Subcutaneous abdominal adipose tissue (tissue), 5 donors: ENCODE measurements around the gene PDXK.
A peak's percentile ranks its signal among the peaks of the same experiment; 100 is the strongest.

Experiments used
- H3K27ac ChIP-seq: one replicate; pipeline ENCODE4 v1.7.0; 2013; ENCODE audit warnings: low read depth, mild to moderate bottlenecking, inconsistent platforms, low read length, moderate library complexity
- H3K27me3 ChIP-seq, 5 donors: one replicate each; pipeline ENCODE4 v1.7.0; 2013; ENCODE audit warnings: low read length in 5 of 5, inconsistent platforms in 1 of 5; ENCODE audit not compliant: control insufficient read depth in 5 of 5, insufficient read depth in 4 of 5
- H3K36me3 ChIP-seq, 5 donors: one replicate each; pipeline ENCODE4 v1.7.0; 2013; ENCODE audit warnings: low read length in 5 of 5; ENCODE audit not compliant: control insufficient read depth in 5 of 5, insufficient read depth in 5 of 5
- H3K4me1 ChIP-seq, 5 donors: one replicate each; pipeline ENCODE4 v1.7.0; 2013; ENCODE audit warnings: low read length in 5 of 5, mild to moderate bottlenecking in 3 of 5, moderate library complexity in 1 of 5; ENCODE audit not compliant: control insufficient read depth in 5 of 5, insufficient read depth in 5 of 5
- H3K4me3 ChIP-seq, 5 donors: one replicate each; pipeline ENCODE4 v1.7.0; 2013; ENCODE audit warnings: low read length in 5 of 5, low read depth in 1 of 5
- H3K9ac ChIP-seq, 5 donors: one replicate each; pipeline ENCODE4 v1.7.0; 2013; ENCODE audit warnings: low read length in 5 of 5, mild to moderate bottlenecking in 4 of 5, moderate library complexity in 3 of 5
- H3K9me3 ChIP-seq, 5 donors: one replicate each; pipeline ENCODE4 v1.7.0; 2013; ENCODE audit warnings: low read length in 5 of 5; ENCODE audit not compliant: control insufficient read depth in 5 of 5
- donor health status: healthy.
- donor health status: healthy.
- donor health status: healthy.
- donor health status: healthy.
- donor health status: healthy.

The PDXK gene

DNA sequence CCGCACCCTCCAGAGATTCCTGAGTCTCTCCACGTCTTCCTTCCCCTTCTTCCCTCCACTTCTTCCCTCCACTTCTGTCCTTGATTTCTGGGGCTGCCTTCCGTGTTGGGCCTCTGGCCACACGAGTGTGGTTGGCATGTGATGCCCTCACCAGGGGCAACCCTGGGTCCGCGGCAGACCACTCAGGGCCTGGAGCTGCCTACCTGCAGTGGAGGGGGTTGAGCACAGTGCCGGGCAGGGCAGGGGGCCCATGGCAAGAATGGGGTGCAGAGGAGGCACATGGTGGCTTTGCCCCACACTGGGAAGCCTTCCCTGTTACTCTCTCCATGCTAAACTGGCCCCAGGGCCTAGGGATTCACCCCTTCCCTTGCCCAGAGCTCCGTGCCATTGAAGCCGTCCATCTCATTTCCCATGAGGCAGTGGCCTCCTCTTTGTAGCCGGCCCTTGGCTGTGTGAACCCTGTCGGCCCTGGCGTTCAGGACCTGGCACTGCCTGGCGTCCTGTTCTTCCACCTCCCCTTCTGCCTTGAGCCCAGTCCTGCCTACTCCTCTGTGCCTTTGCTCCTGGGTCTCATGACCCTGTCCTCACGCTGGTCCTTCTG lies 83.9 kb downstream of the PDXK start:
- peaks cover 0 to 71% (median 69%) of the 10 kb centered on the region in 5 donors for H3K36me3 ChIP-seq
- no peaks in the 10 kb centered on the region for H3K9me3 ChIP-seq
- no peaks in the 10 kb centered on the region for H3K27me3 ChIP-seq
- H3K4me1 ChIP-seq: no peaks in the 10 kb centered on the region
- no peak overlapping the region for H3K9ac ChIP-seq
- H3K27ac ChIP-seq: no peak overlapping the region
- no peak overlapping the region for H3K4me3 ChIP-seq

- H3K9ac ChIP-seq: no peak overlapping the region
- peaks cover 0 to 62% (median 60%) of the 10 kb centered on the region in 5 donors for H3K36me3 ChIP-seq
- H3K4me1 ChIP-seq: peaks cover 0 to 3% (median 0%) of the 10 kb centered on the region in 5 donors
- no peaks in the 10 kb centered on the region for H3K9me3 ChIP-seq
- H3K27me3 ChIP-seq: peaks cover 0 to 3% (median 0%) of the 10 kb centered on the region in 5 donors
- H3K4me3 ChIP-seq: no peak overlapping the region
- no peak overlapping the region for H3K27ac ChIP-seq
Measured at GRCh38 chr21:43803558-43804300, 84.8 kb downstream of the PDXK start.

- H3K27ac ChIP-seq: no peak overlapping the region
- peaks cover 0 to 46% (median 45%) of the 10 kb centered on the region in 5 donors for H3K36me3 ChIP-seq
- H3K9ac ChIP-seq: no peak overlapping the region
- peaks cover 0 to 3% (median 0%) of the 10 kb centered on the region in 5 donors for H3K27me3 ChIP-seq
- H3K4me1 ChIP-seq: peaks cover under 1 to 11% (median 3%) of the 10 kb centered on the region in 5 donors
- H3K4me3 ChIP-seq: no peak overlapping the region
- no peaks in the 10 kb centered on the region for H3K9me3 ChIP-seq
Measured at GRCh38 chr21:43805275-43805800, 86.4 kb downstream of the PDXK start.

DNA sequence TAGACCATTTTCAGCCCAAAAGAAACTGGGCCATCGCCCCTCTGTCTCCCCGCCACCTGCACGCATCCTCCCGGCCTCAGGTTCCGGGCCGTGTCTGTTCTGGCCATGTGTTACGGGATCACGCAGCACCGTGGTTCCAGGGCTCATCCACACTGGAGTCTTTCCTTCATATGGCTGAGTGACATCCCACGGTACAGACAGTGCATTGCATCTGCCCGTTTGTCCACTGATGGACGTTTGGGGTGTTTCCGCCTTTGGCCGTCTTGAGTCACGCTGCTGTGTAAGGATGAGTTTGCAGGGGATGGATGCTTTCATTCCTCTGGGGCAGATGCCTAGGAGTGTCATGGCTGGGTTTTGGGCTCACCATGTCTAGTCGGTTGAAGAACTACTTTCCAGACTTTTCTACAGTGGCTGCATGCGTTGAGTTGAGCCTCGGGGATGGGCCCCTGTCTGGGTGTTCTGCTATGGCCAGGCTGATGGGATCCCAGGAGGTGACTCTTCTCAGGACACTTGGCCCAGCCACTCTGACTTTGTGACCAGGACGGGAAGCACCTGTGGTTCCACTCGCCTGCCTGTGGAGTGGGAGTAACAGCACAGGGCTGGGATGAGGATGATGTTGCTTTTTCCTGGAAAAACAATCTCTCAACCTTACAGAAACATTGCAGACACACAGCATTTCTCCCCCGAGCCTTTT lies 87.2 kb downstream of the PDXK start:
- Histone ChIP-seq H3K27me3 (peaks cover 0 to 3% (median 0%) of the 10 kb centered on the region in 5 donors), H3K4me3 (no peak overlapping the region), H3K9me3 (no peaks in the 10 kb centered on the region), H3K4me1 (peaks cover 6 to 19% (median 10%) of the 10 kb centered on the region in 5 donors), H3K9ac (no peak overlapping the region), H3K27ac (no peak overlapping the region), H3K36me3 (peaks cover 0 to 38% (median 36%) of the 10 kb centered on the region in 5 donors)

DNA sequence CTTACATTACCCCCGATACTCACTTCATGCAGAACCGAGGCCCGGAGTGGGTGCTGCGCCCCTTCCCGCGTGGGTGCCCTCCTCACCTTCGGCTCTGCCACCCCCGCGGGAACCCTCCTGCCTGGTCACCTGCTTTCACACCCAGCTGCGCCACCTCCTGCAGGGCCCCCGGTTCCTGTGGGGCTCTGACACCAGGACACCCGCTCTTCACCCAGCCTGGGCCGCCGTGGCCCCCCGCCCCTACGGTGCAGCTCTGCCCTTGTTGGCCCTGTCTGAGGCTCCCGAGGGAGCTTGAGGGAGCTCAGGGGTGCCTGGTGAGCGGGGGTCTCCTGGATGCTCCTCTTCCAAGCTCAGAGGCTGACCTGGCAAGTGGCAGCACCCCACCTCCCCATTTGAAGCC lies 89.4 kb downstream of the PDXK start:
- Histone ChIP-seq H3K27ac (no peak overlapping the region), H3K4me1 (peaks cover 10 to 38% (median 23%) of the 10 kb centered on the region in 5 donors), H3K9me3 (no peaks in the 10 kb centered on the region), H3K36me3 (peaks cover 0 to 16% (median 14%) of the 10 kb centered on the region in 5 donors), H3K4me3 (no peak overlapping the region), H3K9ac (peak overlapping the region in 1 of 5 donors; percentile 38), H3K27me3 (peaks cover 0 to 3% (median 0%) of the 10 kb centered on the region in 5 donors)

GRCh38 chr21:43808832-43809251 lies 89.9 kb downstream of the PDXK start:
- H3K4me3 ChIP-seq: no peak overlapping the region
- H3K4me1 ChIP-seq: peaks cover 10 to 41% (median 25%) of the 10 kb centered on the region in 5 donors
- no peak overlapping the region for H3K9ac ChIP-seq
- peaks cover 0 to 12% (median 10%) of the 10 kb centered on the region in 5 donors for H3K36me3 ChIP-seq
- peaks cover 0 to 3% (median 0%) of the 10 kb centered on the region in 5 donors for H3K27me3 ChIP-seq
- no peak overlapping the region for H3K27ac ChIP-seq
- H3K9me3 ChIP-seq: no peaks in the 10 kb centered on the region

DNA sequence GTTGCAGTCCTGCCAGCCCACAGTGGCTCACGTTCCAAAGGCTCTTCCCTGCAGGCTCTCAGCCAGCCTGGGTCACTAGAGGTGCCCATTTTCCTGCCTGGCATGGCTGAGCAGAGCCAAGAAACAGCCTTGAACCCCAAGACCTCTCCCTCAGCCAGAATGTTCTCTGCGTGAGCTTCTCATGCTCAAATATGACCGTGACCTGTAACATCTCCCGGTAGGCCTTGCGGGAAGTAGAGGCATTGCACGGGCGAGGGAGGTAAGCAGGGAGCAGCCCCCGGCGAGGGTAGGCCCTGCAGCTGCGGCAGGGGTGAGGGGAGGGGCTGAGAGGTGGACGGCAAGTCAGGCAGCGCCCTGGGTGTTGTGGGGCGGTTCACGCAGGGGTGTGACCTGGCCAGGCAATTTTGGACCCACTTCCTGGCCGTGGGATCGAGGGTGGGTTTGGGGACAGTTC lies 90.4 kb downstream of the PDXK start:
- H3K27ac ChIP-seq: no peak overlapping the region
- no peak overlapping the region for H3K9ac ChIP-seq
- H3K36me3 ChIP-seq: peaks cover 0 to 7% (median 4%) of the 10 kb centered on the region in 5 donors
- H3K4me3 ChIP-seq: no peak overlapping the region
- H3K4me1 ChIP-seq: peaks cover 10 to 45% (median 29%) of the 10 kb centered on the region in 5 donors
- peaks cover 0 to 3% (median 0%) of the 10 kb centered on the region in 5 donors for H3K27me3 ChIP-seq
- H3K9me3 ChIP-seq: no peaks in the 10 kb centered on the region

DNA sequence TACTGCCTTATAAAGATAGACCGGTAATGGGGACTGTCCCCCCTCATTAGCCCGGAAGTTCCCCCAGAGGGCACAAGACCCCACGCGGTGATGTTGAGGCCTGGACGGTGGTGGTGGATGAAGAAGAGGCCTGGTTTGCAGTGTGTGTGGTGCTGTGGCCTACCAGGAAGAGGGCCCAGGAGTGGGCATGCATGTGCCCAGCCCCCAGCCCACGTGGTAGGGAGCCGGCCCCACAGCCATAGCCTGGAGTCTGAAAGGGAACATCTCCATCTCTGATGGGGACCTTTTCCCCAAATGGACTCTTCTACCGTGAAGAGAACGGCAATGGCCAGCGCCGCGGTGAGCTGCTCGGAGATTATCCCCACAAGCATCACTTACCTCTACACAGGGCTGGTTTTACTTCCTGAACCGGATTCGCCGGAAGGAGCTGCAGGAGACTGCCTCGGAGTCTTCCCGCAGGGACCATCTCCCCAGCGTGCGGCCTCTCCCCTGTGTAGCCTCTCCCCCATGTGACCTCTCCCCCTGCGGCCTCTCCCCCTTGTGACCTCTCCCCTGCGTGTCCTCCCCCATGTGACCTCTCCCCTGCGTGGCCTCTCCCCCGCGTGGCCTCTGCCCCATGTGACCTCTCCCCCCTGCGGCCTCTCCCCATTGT lies 91.0 kb downstream of the PDXK start:
- Histone ChIP-seq H3K9ac (no peak overlapping the region), H3K27ac (no peak overlapping the region), H3K4me1 (peaks cover 10 to 51% (median 34%) of the 10 kb centered on the region in 5 donors), H3K36me3 (peaks cover 0 to 4% (median 0%) of the 10 kb centered on the region in 5 donors), H3K4me3 (no peak overlapping the region), H3K27me3 (peaks cover 0 to 3% (median 0%) of the 10 kb centered on the region in 5 donors), H3K9me3 (no peaks in the 10 kb centered on the region)

GRCh38 chr21:43810505-43811261 lies 91.8 kb downstream of the PDXK start:
- Histone ChIP-seq H3K9ac (peak overlapping the region in 1 of 5 donors; percentile 23), H3K4me3 (peak overlapping the region in 4 of 5 donors; percentile 31 to 44 (median 38)), H3K9me3 (no peaks in the 10 kb centered on the region), H3K36me3 (peaks cover 0 to 4% (median 0%) of the 10 kb centered on the region in 5 donors), H3K27ac (no peak overlapping the region), H3K27me3 (peaks cover 0 to 3% (median 0%) of the 10 kb centered on the region in 5 donors), H3K4me1 (peaks cover 10 to 51% (median 34%) of the 10 kb centered on the region in 5 donors)
